ENCODE results near the gene COMMD1.
"Not testable (repeated sequence)": the region's sequence is repeated elsewhere in the genome, so short reads cannot be mapped to it uniquely, and the experiment has no call there.

COMMD1 gene

GRCh38 chr2:62032096-62032495 is 126.6 kb downstream of the COMMD1 start:
- DNase-seq: no peak

GRCh38 chr2:62034715-62035114 is 129.2 kb downstream of the COMMD1 start:
- DNase-seq: no peak

GRCh38 chr2:62036229-62036628 is 130.8 kb downstream of the COMMD1 start:
- no peak for DNase-seq

- no peak for DNase-seq
Measured at GRCh38 chr2:62036761-62037250, 131.3 kb downstream of the COMMD1 start.

GRCh38 chr2:62038975-62039771 is 133.7 kb downstream of the COMMD1 start:
- DNase-seq: peak; percentile 92

- no peak for DNase-seq
Measured at GRCh38 chr2:62040926-62041325, 135.5 kb downstream of the COMMD1 start.

GRCh38 chr2:62041701-62042385 is 136.4 kb downstream of the COMMD1 start:
- not testable (repeated sequence) for DNase-seq

GRCh38 chr2:62042400-62042799 is 136.9 kb downstream of the COMMD1 start:
- DNase-seq: no peak

- peak; percentile 41 for DNase-seq
Measured at GRCh38 chr2:62042944-62043343, 137.5 kb downstream of the COMMD1 start.

- no peak for DNase-seq
Measured at GRCh38 chr2:62045017-62045543, 139.6 kb downstream of the COMMD1 start.

- DNase-seq: no peak
Measured at GRCh38 chr2:62046141-62046540, 140.7 kb downstream of the COMMD1 start.

- DNase-seq: no peak
Measured at GRCh38 chr2:62050456-62051045, 145.1 kb downstream of the COMMD1 start.

GRCh38 chr2:62054029-62054791 is 148.7 kb downstream of the COMMD1 start:
- no peak for DNase-seq

GRCh38 chr2:62054916-62055450 is 149.5 kb downstream of the COMMD1 start:
- DNase-seq: no peak

- no peak for DNase-seq
Measured at GRCh38 chr2:62055724-62056336, 150.4 kb downstream of the COMMD1 start.

- no peak for DNase-seq
Measured at GRCh38 chr2:62056341-62056740, 150.9 kb downstream of the COMMD1 start.

- DNase-seq: no peak
Measured at GRCh38 chr2:62065243-62065642, 159.8 kb downstream of the COMMD1 start.

GRCh38 chr2:62071126-62071598 is 165.7 kb downstream of the COMMD1 start:
- no peak for DNase-seq

- no peak for DNase-seq
Measured at GRCh38 chr2:62071760-62072680, 166.5 kb downstream of the COMMD1 start.

GRCh38 chr2:62074233-62074632 is 168.8 kb downstream of the COMMD1 start:
- no peak for DNase-seq

Data from NCI-H226 (cell line).